HCT116 (cell line): ENCODE data around the gene KCNIP3. TPM values are rescaled to one million over a fixed set of nuclear protein-coding genes. Genes with fewer than 3 reads are reported as not detected.

Experiments
- ATAC-seq: fragments of 200-7000 bp; cut with Tn5 transposase; 2 replicates; pipeline ENCODE4 v1.9.1; 2020; ENCODE audit warnings: mild to moderate bottlenecking, moderate library complexity
- BruUV-seq: library from RNA; stranded (reverse); fragments of 400-500 nt; replicated peaks from 2 replicates; lab custom pipeline; 2021; lab: Mats Ljungman, UMichigan
- CTCF ChIA-PET: fragments of 300-600 bp; sonication (Branson Sonifier 250); formaldehyde crosslinking; loops from one replicate; lab custom pipeline; 2021; ENCODE audit warnings: antibody characterized with exemption; lab: Charles Lee
- POLR2A ChIA-PET: fragments of 300-600, 350-600 bp; sonication (Branson Sonifier 250); formaldehyde crosslinking; loops from one replicate; lab custom pipeline; 2021; ENCODE audit warnings: antibody characterized with exemption; lab: Charles Lee
- RAD21 ChIA-PET, 2 experiments: fragments of 300-600 bp; sonication (Branson Sonifier 250); formaldehyde crosslinking; loops; one replicate each; lab custom pipeline; 2023; ENCODE audit warnings: low total read pairs in 2 of 2; ENCODE audit not compliant: uncharacterized antibody in 2 of 2, unreplicated experiment in 2 of 2, low non-redundant PET in 1 of 2; lab: Charles Lee
- DNase-seq: peaks from one replicate; pipeline ENCODE4 v3.0.0-alpha.2; 2010; ENCODE audit warnings: low read depth, low spot score
- H2AFZ ChIP-seq: fragments of 200-600 bp; shearing (Covaris generic), sonication (generic); 2 replicates; pipeline ENCODE4 v1.6.1; 2017; ENCODE audit warnings: low read depth, mixed run types, mixed read lengths, antibody characterized with exemption, low read length; ENCODE audit not compliant: poor library complexity, severe bottlenecking
- H3K27ac ChIP-seq: 2 replicates; pipeline ENCODE4 v1.5.1; 2012; ENCODE audit warnings: low read depth, low read length
- H3K27me3 ChIP-seq: fragments of 200-600 bp; sonication (generic); 2 replicates; pipeline ENCODE4 v1.6.1; 2016; ENCODE audit warnings: mixed run types, low read length, mixed read lengths; ENCODE audit not compliant: insufficient read depth
- H3K36me3 ChIP-seq, 2 experiments: fragments of 200-500 bp in 1 of 2; fragments of 200-600 bp in 1 of 2; sonication (Bioruptor generic) in 1 of 2; sonication (generic) in 1 of 2; 2 replicates each; pipeline versions ENCODE4 v1.5.1 to v1.6.1; 2014 to 2016; ENCODE audit warnings: low read length in 2 of 2, inconsistent platforms in 1 of 2, mixed read lengths in 1 of 2, mixed run types in 1 of 2; ENCODE audit not compliant: insufficient read depth in 2 of 2, control insufficient read depth in 1 of 2
- H3K4me1 ChIP-seq, 2 experiments: fragments of 200-600 bp in 1 of 2; sonication (generic) in 1 of 2; 2 replicates each; pipeline versions ENCODE4 v1.5.1 to v1.6.1; 2012 to 2017; ENCODE audit warnings: low read length in 2 of 2, inconsistent platforms in 1 of 2, mild to moderate bottlenecking in 1 of 2, mixed read lengths in 1 of 2, mixed run types in 1 of 2, moderate library complexity in 1 of 2; ENCODE audit not compliant: insufficient read depth in 2 of 2, control insufficient read depth in 1 of 2
- H3K4me2 ChIP-seq: fragments of 200-600 bp; sonication (generic); 2 replicates; pipeline ENCODE4 v1.6.1; 2017; ENCODE audit warnings: mixed run types, low read length, mixed read lengths
- H3K4me3 ChIP-seq, 2 experiments: fragments of 200-600 bp in 1 of 2; sonication (generic) in 1 of 2; replicated peaks in 1 of 2; 2 replicates each; pipeline ENCODE4 v1.5.1; 2011 to 2016; ENCODE audit warnings: low read length in 2 of 2, control low read depth in 1 of 2, low read depth in 1 of 2, mild to moderate bottlenecking in 1 of 2, mixed read lengths in 1 of 2, mixed run types in 1 of 2
- H3K79me2 ChIP-seq: fragments of 200-600 bp; sonication (generic); 2 replicates; pipeline ENCODE4 v1.6.1; 2017; ENCODE audit warnings: mild to moderate bottlenecking, mixed run types, low read length, moderate library complexity, mixed read lengths; ENCODE audit not compliant: insufficient read depth
- H3K9ac ChIP-seq: fragments of 200-600 bp; sonication (generic); 2 replicates; pipeline ENCODE4 v1.6.1; 2016; ENCODE audit warnings: low read length, mixed read lengths
- H3K9me2 ChIP-seq: fragments of 200-600 bp; sonication (generic), shearing (Covaris generic); 2 replicates; pipeline ENCODE4 v1.6.1; 2017; ENCODE audit warnings: mixed run types, mild to moderate bottlenecking, moderate library complexity; ENCODE audit not compliant: insufficient read depth
- H3K9me3 ChIP-seq, 2 experiments: fragments of 200-500 bp in 1 of 2; fragments of 200-600 bp in 1 of 2; sonication (Bioruptor generic) in 1 of 2; sonication (generic) in 1 of 2; 2 replicates each; pipeline ENCODE4 v1.6.1; 2014 to 2017; ENCODE audit warnings: low read length in 2 of 2, mixed read lengths in 2 of 2, inconsistent platforms in 1 of 2, low read depth in 1 of 2, mild to moderate bottlenecking in 1 of 2, mixed run types in 1 of 2, moderate library complexity in 1 of 2; ENCODE audit not compliant: control insufficient read depth in 1 of 2, insufficient read depth in 1 of 2
- H4K20me1 ChIP-seq: fragments of 200-600 bp; sonication (generic), shearing (Covaris generic); 2 replicates; pipeline ENCODE4 v1.6.1; 2017; ENCODE audit warnings: mixed run types, mild to moderate bottlenecking, moderate library complexity; ENCODE audit not compliant: insufficient read depth
- ATF3 ChIP-seq: IDR thresholded peaks from 2 replicates; pipeline ENCODE4 v1.6.1; 2012
- CEBPB ChIP-seq: IDR thresholded peaks from 2 replicates; pipeline ENCODE4 v1.6.1; 2012; ENCODE audit warnings: low read depth
- CTCF ChIP-seq, 3 experiments: fragments of 200-600 bp in 1 of 3; sonication (generic) in 1 of 3; IDR thresholded peaks in 2 of 3; conservative IDR thresholded peaks in 1 of 3; 2 replicates each; pipeline ENCODE4 v1.5.1; 2012 to 2017; ENCODE audit warnings: low read depth in 2 of 3, low read length in 2 of 3, antibody characterized with exemption in 1 of 3, borderline replicate concordance in 1 of 3, control low read depth in 1 of 3, mild to moderate bottlenecking in 1 of 3, mixed read lengths in 1 of 3, mixed run types in 1 of 3, moderate library complexity in 1 of 3; ENCODE audit not compliant: insufficient read depth in 1 of 3
- ELF1 ChIP-seq: IDR thresholded peaks from 2 replicates; pipeline ENCODE4 v1.6.1; 2012; ENCODE audit warnings: low read depth, borderline replicate concordance
- EZH2 ChIP-seq: fragments of 200-600 bp; sonication (generic); IDR thresholded peaks from 2 replicates; pipeline ENCODE4 v1.6.1; 2017; ENCODE audit warnings: antibody characterized with exemption, mixed run types
- EZH2phosphoT487 ChIP-seq: fragments of 200-600 bp; IDR thresholded peaks from 2 replicates; pipeline ENCODE4 v1.6.1; 2018; ENCODE audit warnings: antibody characterized with exemption, borderline replicate concordance
- FOSL1 ChIP-seq: IDR thresholded peaks from 2 replicates; pipeline ENCODE4 v1.6.1; 2012; ENCODE audit warnings: low read depth
- POLR2A ChIP-seq: IDR thresholded peaks from 2 replicates; pipeline ENCODE4 v1.7.0; 2011; ENCODE audit warnings: borderline replicate concordance; ENCODE audit not compliant: insufficient read depth, insufficient read length; ENCODE audit errors: extremely low read depth
- POLR2AphosphoS5 ChIP-seq: IDR thresholded peaks from 2 replicates; pipeline ENCODE4 v1.6.1; 2011; ENCODE audit warnings: mild to moderate bottlenecking, low read depth, low read length, moderate library complexity
- RAD21 ChIP-seq: IDR thresholded peaks from 2 replicates; pipeline ENCODE4 v1.6.1; 2012; ENCODE audit warnings: low read depth, mild to moderate bottlenecking
- SIN3A ChIP-seq: IDR thresholded peaks from 2 replicates; pipeline ENCODE4 v1.6.1; 2012; ENCODE audit warnings: low read depth
- SP1 ChIP-seq: IDR thresholded peaks from 2 replicates; pipeline ENCODE4 v1.6.1; 2012; ENCODE audit warnings: low read depth
- SRF ChIP-seq: IDR thresholded peaks from 2 replicates; pipeline ENCODE4 v1.6.1; 2012; ENCODE audit warnings: low read depth
- TCF7L2 ChIP-seq: IDR thresholded peaks from 2 replicates; pipeline ENCODE4 v1.7.0; 2011; ENCODE audit warnings: borderline replicate concordance, inconsistent platforms; ENCODE audit not compliant: insufficient read depth, insufficient read length; ENCODE audit errors: extremely low read depth
- YY1 ChIP-seq: IDR thresholded peaks from 2 replicates; pipeline ENCODE4 v1.6.1; 2011; ENCODE audit warnings: low read length, low read depth, moderate library complexity, mild to moderate bottlenecking; ENCODE audit not compliant: insufficient replicate concordance; ENCODE audit errors: extremely low read depth
- ZBTB33 ChIP-seq: IDR thresholded peaks from 2 replicates; pipeline ENCODE4 v1.6.1; 2011; ENCODE audit warnings: mild to moderate bottlenecking, low read length, moderate library complexity; ENCODE audit not compliant: insufficient replicate concordance; ENCODE audit errors: extremely low read depth
- intact Hi-C: fragments of 100-400 bp; cut with micrococcal nuclease; formaldehyde crosslinking; loops from 2 replicates; pipeline ENCODE4 v1.10.0; 2022
- total RNA-seq: library from RNA; stranded (reverse); gene quantifications from one replicate; pipeline ENCODE4 v1.2.1, GENCODE V29; 2021; ENCODE audit not compliant: unreplicated experiment

Gene KCNIP3
- total RNA-seq, 1 experiment from 2014 or later, result 3.1 TPM

GRCh38 chr2:95344656-95345055 is 47.5 kb downstream of the KCNIP3 start:
- ATAC-seq, result no peak
- no TSS peak for BruUV-seq
- H3K9me3 ChIP-seq, result no peaks in the 10 kb centered on the region
- H3K27me3 ChIP-seq, result no peaks in the 10 kb centered on the region
- H4K20me1 ChIP-seq, result no peaks in the 10 kb centered on the region
- no peak for TF ChIP-seq SP1
- TF ChIP-seq SRF, result no peak
- TF ChIP-seq TCF7L2, result no peak
- TF ChIP-seq POLR2A, result no peak
- TF ChIP-seq POLR2AphosphoS5, result no peak
- TF ChIP-seq ATF3, result no peak
- no peak for TF ChIP-seq SIN3A
- no peak for TF ChIP-seq CTCF (IDR thresholded peaks at IDR 0.05 in 2 of 3, conservative IDR thresholded peaks at IDR 0.05 in 1 of 3; ENCODE audit: borderline replicate concordance in 1 of 3, insufficient read depth in 1 of 3, low read depth in 2 of 3, low read length in 2 of 3)
- TF ChIP-seq RAD21, result no peak
- no peak for TF ChIP-seq EZH2
- TF ChIP-seq ELF1, result no peak
- TF ChIP-seq FOSL1, result no peak
- no peak for TF ChIP-seq ZBTB33
- TF ChIP-seq EZH2phosphoT487, result no peak
- TF ChIP-seq YY1, result no peak
- TF ChIP-seq CEBPB, result no peak
- no peaks in the 10 kb centered on the region for H3K9me2 ChIP-seq
- ChIA-PET POLR2A (interaction anchor here (1.4 kb wide), 1 partner anchor 11 kb away, joined by 5 read pairs; no protein-coding TSS in a partner anchor), RAD21 (no interaction called here), CTCF (interaction anchor here (0.7 to 2.1 kb wide), 14 partner anchors 10 to 383 kb away, joined by 3 to 29 read pairs (median 4); partner anchors contain the start of gene FAHD2A)
- DNase-seq, result no peak
- peaks cover 0 to 26% of the 10 kb centered on the region in 2 experiments; a peak in 3 of 4 replicates for H3K4me1 ChIP-seq
- H3K36me3 ChIP-seq, result no peaks in the 10 kb centered on the region
- 0 out of 2 replicates have a peak overlapping the region, but pooled peaks have one; percentile 60 for H3K9ac ChIP-seq
- H2AFZ ChIP-seq, result no peak overlapping the region
- no peaks in the 10 kb centered on the region for H3K79me2 ChIP-seq
- H3K4me3 ChIP-seq, result no peak overlapping the region
- H3K4me2 ChIP-seq, result peak overlapping the region; percentile 97
- intact Hi-C loops, result loop anchor here (1.0 kb wide), 1 partner anchor 385 kb away; no protein-coding TSS in a partner anchor
- H3K27ac ChIP-seq, result no peak overlapping the region
